Activated naive CD8-positive, alpha-beta T cell treated with anti-CD3 and anti-CD28 coated beads for 36 hours (primary cell): ENCODE measurements around the gene BCL2L1. TPM values are rescaled to one million over a fixed set of nuclear protein-coding genes. Genes with fewer than 3 reads are reported as not detected.
"Not testable (repeated sequence)": the region's sequence is repeated elsewhere in the genome, so short reads cannot be mapped to it uniquely, and the experiment has no call there.

ENCODE experiments used
- DNase-seq: peaks from one replicate; pipeline ENCODE4 v3.0.0; 2021
- H3K27ac Mint-ChIP-seq: one replicate; pipeline ENCODE4 v1.8.0; 2022; ENCODE audit warnings: mild to moderate bottlenecking, moderate library complexity, mixed read lengths
- H3K27me3 Mint-ChIP-seq: one replicate; pipeline ENCODE4 v1.8.0; 2022; ENCODE audit warnings: mild to moderate bottlenecking, mixed read lengths
- H3K36me3 Mint-ChIP-seq: one replicate; pipeline ENCODE4 v1.8.0; 2021; ENCODE audit warnings: mild to moderate bottlenecking, mixed read lengths
- H3K4me1 Mint-ChIP-seq: one replicate; pipeline ENCODE4 v1.8.0; 2021; ENCODE audit warnings: mixed read lengths
- H3K4me3 Mint-ChIP-seq: one replicate; pipeline ENCODE4 v1.8.0; 2022; ENCODE audit warnings: mild to moderate bottlenecking, moderate library complexity, mixed read lengths
- H3K9me3 Mint-ChIP-seq: one replicate; pipeline ENCODE4 v1.8.0; 2022; ENCODE audit warnings: mixed read lengths
- total RNA-seq, 2 experiments: library from RNA; stranded (reverse); gene quantifications; one replicate each; pipeline ENCODE4 v1.2.3, GENCODE V29; 2021

BCL2L1 gene
- total RNA-seq, 2 experiments from 2014 or later: 196 to 206 TPM

DNA sequence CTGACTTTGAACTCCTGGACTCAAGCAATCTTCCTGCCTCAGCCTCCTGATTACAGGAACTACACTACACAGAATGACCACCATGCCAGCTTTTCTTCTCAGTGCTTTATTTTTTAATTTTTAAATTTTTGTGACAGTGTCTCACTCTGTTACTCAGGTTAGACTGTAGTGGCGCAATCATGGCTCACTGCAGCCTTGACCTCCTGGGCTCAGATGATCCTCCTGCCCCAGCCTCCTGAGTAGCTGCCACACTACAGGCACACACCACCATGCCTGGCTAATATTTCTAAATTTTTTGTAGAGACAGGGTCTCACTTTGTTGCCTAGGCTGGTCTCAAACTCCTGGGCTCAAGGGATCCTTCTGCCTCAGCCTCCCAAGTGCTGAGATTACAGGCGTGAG is 53.7 kb downstream of the BCL2L1 start:
- H3K4me3 Mint-ChIP-seq, H3K27me3 Mint-ChIP-seq, DNase-seq, H3K9me3 Mint-ChIP-seq: not testable (repeated sequence)
- H3K36me3 Mint-ChIP-seq: peaks cover 74% of the 10 kb centered on the region
- peak overlapping the region; percentile 64 for H3K27ac Mint-ChIP-seq
- peaks cover 68% of the 10 kb centered on the region for H3K4me1 Mint-ChIP-seq

DNA sequence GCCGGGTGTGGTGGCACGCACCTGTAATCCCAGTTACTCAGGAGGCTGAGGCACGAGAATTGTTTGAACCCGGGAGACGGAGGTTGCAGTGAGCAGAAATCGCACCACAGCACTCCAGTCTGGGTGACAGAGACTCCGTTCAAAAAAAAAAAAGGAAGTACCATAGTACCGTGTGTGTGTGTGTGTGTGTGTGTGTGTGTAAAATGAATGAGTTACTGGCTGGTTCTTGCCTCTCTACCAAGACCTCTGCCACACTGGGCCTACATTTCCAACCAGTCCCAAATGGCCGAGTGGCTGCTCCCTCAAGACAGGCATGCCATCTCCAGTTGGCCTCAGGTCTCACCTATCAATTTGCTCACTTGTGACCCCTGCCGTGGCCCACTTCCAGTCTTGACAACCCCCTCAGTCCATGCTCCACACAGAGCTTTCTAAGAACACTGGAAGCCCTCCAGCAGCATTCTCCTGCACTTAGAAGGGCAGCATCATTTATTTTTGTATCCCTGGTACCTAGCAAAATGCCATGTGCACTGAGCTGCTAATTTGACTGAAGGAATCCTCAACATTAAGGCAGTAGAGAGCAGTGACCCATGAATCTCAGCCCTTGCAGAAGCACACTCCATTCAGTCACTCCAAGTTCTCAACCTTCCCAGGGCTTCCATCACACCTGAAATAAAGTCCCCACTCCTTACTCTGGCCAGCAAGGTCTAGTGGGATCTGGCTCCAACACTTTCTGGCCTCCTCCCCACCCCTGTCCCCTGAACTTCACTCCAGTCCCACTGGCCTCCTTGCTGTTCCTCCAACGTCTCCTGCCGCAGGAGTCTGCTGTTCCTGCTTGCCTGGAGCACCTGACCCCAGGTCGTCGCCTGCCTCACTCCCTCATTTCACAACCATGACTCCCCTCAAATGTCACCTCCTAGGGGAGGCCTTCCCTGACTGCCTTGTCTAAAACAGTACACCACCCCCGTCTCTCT is 55.1 kb downstream of the BCL2L1 start:
- DNase-seq: no peak
- Mint-ChIP-seq H3K4me1 (peaks cover 69% of the 10 kb centered on the region), H3K36me3 (peaks cover 64% of the 10 kb centered on the region), H3K27ac (peak overlapping the region; percentile 84), H3K27me3 (peaks cover 3% of the 10 kb centered on the region), H3K9me3 (no peaks in the 10 kb centered on the region), H3K4me3 (peak overlapping the region; percentile 51)

DNA sequence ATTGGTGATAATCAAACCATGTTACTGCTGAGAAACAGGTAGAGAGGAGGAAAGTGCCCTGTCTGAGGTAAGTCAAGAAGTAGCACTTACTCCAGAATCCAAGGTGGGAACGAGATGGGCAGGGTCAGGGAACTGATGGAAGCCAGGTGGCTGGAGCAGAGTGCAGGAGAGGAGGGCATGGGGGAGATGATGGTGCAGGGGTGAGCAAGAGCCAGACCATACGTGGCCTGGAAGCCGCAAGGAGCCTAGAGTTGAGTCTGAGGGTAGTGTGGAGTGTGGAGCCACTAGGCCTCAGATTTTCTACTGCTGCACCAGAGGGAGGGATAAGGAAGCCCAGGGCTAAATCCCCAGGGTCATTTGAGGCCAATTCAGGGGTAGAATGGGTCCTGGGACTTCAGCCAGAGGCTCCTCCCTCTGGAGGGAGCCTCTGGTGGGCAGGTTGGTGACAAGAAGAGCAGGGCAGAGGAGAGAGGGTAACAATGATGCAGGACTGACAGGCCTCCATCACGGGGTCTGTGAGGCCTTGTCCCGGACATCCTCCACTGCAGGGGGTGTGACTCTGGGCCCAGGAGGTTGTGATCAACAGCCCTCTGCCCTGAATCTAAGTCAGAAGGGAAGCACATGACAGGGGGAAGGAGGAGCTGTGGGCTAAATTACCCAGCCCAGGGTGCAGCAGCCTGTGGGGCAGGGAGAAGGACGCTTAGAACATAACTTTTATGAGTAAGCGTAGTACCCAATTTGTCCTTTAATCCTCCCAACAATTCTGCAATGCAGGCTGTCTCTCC is 56.2 kb downstream of the BCL2L1 start:
- Mint-ChIP-seq H3K9me3 (no peaks in the 10 kb centered on the region), H3K27ac (peak overlapping the region; percentile 84), H3K27me3 (peaks cover 3% of the 10 kb centered on the region), H3K4me3 (no peak overlapping the region), H3K36me3 (peaks cover 60% of the 10 kb centered on the region), H3K4me1 (peaks cover 70% of the 10 kb centered on the region)
- no peak for DNase-seq

DNA sequence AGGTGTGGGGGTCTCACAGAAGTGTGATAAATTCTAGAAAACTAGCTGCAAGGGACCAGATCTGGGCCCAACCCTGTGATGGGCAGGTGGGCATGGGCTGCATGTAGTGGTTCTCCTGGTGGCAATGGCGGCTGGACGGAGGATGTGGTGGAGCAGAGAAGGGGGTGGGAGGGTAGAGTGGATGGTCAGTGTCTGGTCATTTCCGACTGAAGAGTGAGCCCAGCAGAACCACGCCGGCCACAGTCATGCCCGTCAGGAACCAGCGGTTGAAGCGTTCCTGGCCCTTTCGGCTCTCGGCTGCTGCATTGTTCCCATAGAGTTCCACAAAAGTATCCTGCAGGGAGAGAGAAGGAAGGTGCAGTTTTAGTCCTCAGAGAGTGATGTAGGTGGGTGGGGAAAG is 56.9 kb downstream of the BCL2L1 start:
- peak overlapping the region; percentile 84 for H3K27ac Mint-ChIP-seq

DNA sequence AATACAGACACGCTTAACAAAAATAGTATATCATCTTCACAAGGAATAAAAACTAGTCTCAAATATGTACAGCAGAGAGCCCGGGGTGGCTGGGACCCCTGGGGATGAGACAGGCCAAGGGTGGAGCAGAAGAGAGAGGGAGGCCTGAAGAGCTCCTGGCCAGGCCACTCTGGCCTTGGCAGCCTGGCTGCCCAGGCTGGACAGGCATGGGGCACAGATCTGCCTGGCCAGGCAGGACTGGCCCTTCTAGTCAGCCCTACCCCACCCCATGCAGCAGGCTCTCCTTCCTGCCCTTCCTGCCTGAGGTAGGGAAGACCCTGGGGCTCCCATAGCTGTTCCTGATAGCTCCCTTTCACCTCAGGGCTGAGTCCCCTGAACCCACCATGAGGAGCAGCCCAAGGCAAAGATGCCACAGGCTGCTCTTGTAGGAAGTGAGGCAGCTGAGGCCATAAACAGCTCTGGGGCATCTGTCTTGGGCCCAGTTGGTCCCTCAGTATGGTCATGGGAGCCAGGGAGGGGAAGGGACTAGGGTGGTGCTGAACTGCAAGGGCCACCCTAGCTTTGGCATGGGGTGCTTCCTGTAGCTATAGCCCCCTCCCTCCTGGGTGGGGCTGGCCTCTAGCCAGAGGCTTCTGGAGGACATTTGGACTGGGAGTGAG is 57.8 kb downstream of the BCL2L1 start:
- Mint-ChIP-seq H3K4me3 (peak overlapping the region; percentile 4), H3K4me1 (peaks cover 67% of the 10 kb centered on the region), H3K9me3 (no peaks in the 10 kb centered on the region), H3K27ac (peak overlapping the region; percentile 84), H3K36me3 (peaks cover 57% of the 10 kb centered on the region), H3K27me3 (peaks cover 6% of the 10 kb centered on the region)
- DNase-seq: no peak

More for the DNA sequence above, 56.9 kb downstream of the BCL2L1 start:
- Mint-ChIP-seq H3K9me3 (no peaks in the 10 kb centered on the region), H3K36me3 (peaks cover 59% of the 10 kb centered on the region), H3K4me1 (peaks cover 69% of the 10 kb centered on the region), H3K4me3 (no peak overlapping the region), H3K27me3 (peaks cover 6% of the 10 kb centered on the region)
- no peak for DNase-seq

DNA sequence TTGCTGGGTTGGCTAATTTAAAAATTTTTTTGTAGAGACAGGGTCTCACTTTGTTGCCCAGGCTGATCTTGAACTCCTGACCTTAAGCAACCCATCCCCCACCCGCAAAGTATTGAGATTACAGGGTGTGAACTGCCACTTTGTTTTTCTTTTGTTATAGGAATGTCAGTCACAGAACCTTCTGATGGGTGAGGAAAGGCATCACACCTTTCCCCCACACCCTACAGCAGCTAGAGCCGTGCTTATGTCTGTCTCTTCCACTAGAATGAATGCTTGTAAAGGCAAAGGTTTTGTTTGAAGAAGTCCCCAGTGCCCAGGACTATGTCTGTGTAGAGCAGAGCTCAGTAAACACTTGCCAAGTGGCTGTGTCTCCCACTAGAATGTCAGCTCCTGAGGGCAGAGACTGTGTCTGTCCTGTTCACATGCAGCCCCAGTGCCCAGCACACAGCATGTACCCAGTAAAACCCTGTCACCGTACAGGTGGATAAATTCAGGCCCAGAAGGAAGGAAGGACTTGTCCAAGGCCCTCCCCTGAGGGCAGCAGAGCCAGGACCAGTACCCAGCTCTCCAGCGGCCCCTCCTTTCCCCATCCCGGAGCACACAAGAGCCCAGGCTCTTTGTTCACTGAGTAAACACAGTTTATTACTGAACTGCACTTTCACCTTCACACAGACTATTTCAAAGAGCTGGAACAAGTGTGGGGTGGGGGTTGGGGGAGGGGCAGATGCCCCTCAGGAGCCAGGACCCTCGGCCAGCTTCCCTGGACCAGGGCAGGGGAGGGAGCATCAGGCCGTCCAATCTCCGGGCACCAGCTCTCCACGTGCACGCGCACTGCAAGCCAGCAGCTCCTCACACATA is 58.6 kb downstream of the BCL2L1 start:
- Mint-ChIP-seq H3K9me3 (no peaks in the 10 kb centered on the region), H3K36me3 (peaks cover 50% of the 10 kb centered on the region), H3K27me3 (peaks cover 6% of the 10 kb centered on the region), H3K4me3 (no peak overlapping the region), H3K27ac (peak overlapping the region; percentile 75), H3K4me1 (peaks cover 60% of the 10 kb centered on the region)
- DNase-seq: no peak

DNA sequence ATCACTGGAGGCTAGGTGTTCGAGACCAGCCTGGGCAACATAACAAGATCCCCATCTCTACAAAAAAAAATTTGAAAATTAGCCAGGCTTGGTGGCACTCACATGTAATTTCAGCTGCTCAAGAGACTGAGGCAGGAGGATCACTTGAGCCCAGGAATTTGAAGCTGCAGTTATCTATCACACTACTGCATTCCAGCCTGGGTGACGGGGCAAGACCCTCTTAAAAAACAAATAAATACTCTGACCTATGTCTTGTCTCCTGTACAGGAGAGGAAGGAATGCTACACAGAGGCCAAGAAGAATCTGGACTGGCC is 59.2 kb downstream of the BCL2L1 start:
- Mint-ChIP-seq H3K27me3 (peaks cover 6% of the 10 kb centered on the region), H3K36me3 (peaks cover 47% of the 10 kb centered on the region), H3K4me1 (peaks cover 61% of the 10 kb centered on the region), H3K4me3 (no peak overlapping the region), H3K9me3 (no peaks in the 10 kb centered on the region), H3K27ac (peak overlapping the region; percentile 75)
- DNase-seq: no peak

DNA sequence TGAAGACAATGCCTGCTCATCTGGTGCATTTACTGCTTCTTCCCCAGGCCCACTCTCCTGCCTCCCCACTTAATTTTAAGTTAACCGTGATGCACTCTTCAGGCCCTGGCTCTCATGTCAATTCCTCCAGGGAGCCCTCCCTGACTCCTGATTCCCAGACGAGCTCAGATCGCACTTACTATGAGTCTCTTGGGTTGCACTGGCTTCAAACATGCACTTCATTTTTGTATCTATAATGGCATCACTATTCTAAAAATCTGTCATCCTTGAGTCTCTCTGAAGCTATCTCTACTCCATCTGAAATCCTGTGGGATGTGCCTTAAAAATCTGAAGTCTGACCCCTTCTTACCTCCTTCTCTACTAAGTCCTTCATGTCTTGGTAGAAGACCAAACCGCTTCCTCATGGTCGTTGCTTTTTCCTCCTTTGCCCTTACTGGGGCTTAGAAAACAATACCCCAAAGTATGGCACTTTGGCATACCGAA is 60.3 kb downstream of the BCL2L1 start:
- Mint-ChIP-seq H3K27me3 (peaks cover 3% of the 10 kb centered on the region), H3K9me3 (no peaks in the 10 kb centered on the region)

DNA sequence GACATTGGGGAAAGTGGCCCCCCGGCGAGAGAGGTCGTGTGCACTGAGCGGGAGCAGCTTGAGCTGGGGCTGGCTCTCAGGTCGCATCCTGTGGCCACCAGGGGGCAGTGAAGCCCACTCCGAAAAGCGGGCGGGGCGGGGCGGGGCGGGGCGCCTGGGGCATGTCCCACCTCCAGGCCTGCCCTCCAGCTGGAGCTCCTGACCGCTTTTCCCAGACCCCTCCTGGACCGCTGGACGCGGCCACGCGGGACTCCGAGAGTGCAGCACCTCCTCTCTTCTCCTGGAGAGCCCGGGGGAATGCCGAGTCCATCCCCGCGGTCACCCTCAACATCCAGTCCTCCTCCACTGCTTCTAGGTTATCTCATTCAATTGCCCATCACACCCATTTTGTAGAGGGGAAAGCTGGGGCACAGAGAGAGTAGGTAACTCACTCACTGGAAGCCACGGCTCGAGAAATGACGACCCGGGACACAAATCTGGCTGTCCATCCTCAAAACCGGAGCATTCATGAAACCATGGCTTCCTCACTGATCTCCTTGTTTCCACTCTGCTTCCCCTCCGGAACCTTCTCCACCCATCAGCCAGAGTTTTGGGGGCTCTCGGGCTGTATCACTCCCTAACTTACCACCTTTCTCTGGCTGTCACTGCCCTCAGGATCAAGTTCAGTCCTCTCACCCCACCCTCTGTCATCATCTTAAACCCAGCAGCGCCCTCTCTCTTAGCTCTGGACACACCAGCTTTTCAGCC is 60.9 kb downstream of the BCL2L1 start:
- Mint-ChIP-seq H3K27ac (peak overlapping the region; percentile 85), H3K36me3 (peaks cover 32% of the 10 kb centered on the region), H3K27me3 (peaks cover 3% of the 10 kb centered on the region), H3K9me3 (no peaks in the 10 kb centered on the region), H3K4me1 (peaks cover 48% of the 10 kb centered on the region), H3K4me3 (peak overlapping the region; percentile 58)
- peak; percentile 72 for DNase-seq

More for the DNA sequence above, 60.3 kb downstream of the BCL2L1 start:
- Mint-ChIP-seq H3K4me3 (peak overlapping the region; percentile 58), H3K4me1 (peaks cover 52% of the 10 kb centered on the region), H3K27ac (peak overlapping the region; percentile 85), H3K36me3 (peaks cover 38% of the 10 kb centered on the region)
- no peak for DNase-seq

DNA sequence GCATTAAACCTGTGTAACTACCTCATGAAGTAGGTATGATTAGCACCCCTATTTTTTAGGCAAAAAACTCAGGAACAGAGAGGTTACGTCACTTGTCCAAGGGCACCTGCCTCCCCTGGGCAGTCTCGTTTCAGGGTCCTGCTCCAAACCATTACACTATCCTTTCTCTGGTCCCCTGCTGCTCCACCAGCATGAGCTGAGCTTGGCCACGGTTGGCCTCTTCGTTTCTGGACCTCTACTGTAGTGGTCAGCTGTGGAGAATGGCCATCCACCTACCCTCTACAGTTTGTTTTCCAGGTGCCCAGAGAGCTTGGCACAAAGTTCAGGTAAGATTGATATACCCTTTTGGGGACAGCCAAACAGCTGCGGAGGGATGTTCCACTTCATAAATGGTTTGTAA is 68.1 kb downstream of the BCL2L1 start:
- DNase-seq: no peak
- H3K4me1 Mint-ChIP-seq: peaks cover 1% of the 10 kb centered on the region
- H3K27me3 Mint-ChIP-seq: peaks cover 3% of the 10 kb centered on the region
- no peaks in the 10 kb centered on the region for H3K9me3 Mint-ChIP-seq
- no peak overlapping the region for H3K4me3 Mint-ChIP-seq
- no peak overlapping the region for H3K27ac Mint-ChIP-seq
- H3K36me3 Mint-ChIP-seq: no peaks in the 10 kb centered on the region

DNA sequence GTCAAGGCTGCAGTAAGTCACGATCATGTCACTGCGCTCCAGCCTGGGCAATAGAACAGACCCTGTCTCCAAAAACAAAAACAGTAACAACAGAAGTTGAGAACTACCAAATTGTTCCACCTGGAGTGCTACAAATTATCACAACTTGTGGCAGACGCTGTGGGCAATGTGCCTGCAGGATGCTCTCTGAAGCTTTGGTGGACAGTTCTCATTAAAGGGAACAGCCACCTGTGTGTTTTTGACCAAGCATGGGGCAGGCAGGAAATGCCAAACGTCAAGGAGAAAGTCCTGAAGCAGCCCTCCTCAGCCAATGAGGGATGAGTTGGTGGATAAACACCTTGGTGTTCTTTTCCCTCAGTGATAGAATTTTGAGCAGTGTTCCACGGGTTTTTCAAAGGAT is 69.1 kb downstream of the BCL2L1 start:
- Mint-ChIP-seq H3K27ac (no peak overlapping the region), H3K4me1 (no peaks in the 10 kb centered on the region), H3K36me3 (no peaks in the 10 kb centered on the region), H3K27me3 (peaks cover 3% of the 10 kb centered on the region), H3K4me3 (no peak overlapping the region), H3K9me3 (no peaks in the 10 kb centered on the region)
- DNase-seq: no peak

DNA sequence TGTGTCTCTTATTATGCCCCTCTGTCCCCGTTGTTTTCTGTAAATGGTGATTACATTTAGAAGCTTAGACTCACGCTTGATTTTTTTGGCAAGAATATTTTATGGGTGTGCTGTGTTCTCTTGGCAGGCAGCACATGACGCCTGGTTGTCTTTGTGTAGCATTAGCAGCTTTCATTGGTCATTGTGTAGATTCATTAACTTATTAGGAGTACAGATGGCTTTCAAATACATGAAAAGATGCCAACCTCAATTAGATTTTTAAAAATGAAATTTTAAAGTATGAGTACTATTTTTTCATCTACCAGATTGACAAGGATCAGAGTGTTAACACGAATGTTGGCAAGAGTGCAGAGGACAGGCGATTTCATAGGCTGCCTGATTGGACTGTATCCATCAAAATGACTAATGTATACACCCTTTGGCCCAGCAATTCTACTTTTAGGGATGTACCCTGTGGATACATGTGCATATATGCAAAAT is 69.7 kb downstream of the BCL2L1 start:
- no peaks in the 10 kb centered on the region for H3K9me3 Mint-ChIP-seq
- no peak overlapping the region for H3K27ac Mint-ChIP-seq
- DNase-seq: no peak
- H3K36me3 Mint-ChIP-seq: no peaks in the 10 kb centered on the region
- no peak overlapping the region for H3K4me3 Mint-ChIP-seq
- H3K4me1 Mint-ChIP-seq: no peaks in the 10 kb centered on the region
- peaks cover 3% of the 10 kb centered on the region for H3K27me3 Mint-ChIP-seq

DNA sequence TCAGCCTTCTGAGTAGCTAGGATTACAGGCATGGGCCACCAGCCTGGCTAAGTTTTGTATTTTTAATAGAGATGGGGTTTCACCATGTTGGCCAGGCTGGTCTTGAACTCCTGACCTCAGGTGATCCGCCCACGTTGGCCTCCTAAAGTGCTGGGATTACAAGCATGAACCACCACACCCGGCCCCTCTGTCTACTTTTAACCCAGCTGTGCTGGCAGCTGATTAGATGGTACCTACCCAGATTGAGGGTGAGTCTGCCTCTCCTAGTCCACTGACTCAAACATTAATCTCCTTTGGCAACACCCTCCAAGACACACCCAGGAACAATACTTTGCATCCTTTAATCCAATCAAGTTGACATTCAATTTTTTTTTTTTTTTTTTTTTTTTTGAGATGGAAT is 74.6 kb downstream of the BCL2L1 start:
- not testable (repeated sequence) for H3K27ac Mint-ChIP-seq, H3K36me3 Mint-ChIP-seq, H3K27me3 Mint-ChIP-seq, H3K4me1 Mint-ChIP-seq, H3K4me3 Mint-ChIP-seq, DNase-seq, H3K9me3 Mint-ChIP-seq
